Calu3 (cell line): ENCODE data around the gene PLCD1. TPM values are rescaled to one million over a fixed set of nuclear protein-coding genes. Genes with fewer than 3 reads are reported as not detected.
"Not testable (repeated sequence)": the region's sequence is repeated elsewhere in the genome, so short reads cannot be mapped to it uniquely, and the experiment has no call there.

ENCODE experiments used
- BruUV-seq: library from RNA; stranded (reverse); fragments of 400-500 nt; replicated peaks from 2 replicates; lab custom pipeline; 2021; lab: Mats Ljungman, UMichigan
- CTCF ChIA-PET: fragments of 300-600 bp; sonication (Branson Sonifier 250); formaldehyde crosslinking; loops from one replicate; lab custom pipeline; 2022; ENCODE audit warnings: antibody characterized with exemption; lab: Charles Lee
- DNase-seq: peaks from one replicate; pipeline ENCODE4 v3.0.0; 2022
- H3K27ac Mint-ChIP-seq: one replicate; pipeline ENCODE4 v1.8.0; 2022; ENCODE audit warnings: mixed read lengths; ENCODE audit not compliant: unreplicated experiment
- H3K27me3 Mint-ChIP-seq: one replicate; pipeline ENCODE4 v1.8.0; 2022; ENCODE audit warnings: mixed read lengths; ENCODE audit not compliant: unreplicated experiment
- H3K36me3 Mint-ChIP-seq: one replicate; pipeline ENCODE4 v1.8.0; 2022; ENCODE audit warnings: mild to moderate bottlenecking, moderate library complexity, mixed read lengths; ENCODE audit not compliant: insufficient read depth, unreplicated experiment
- H3K4me1 Mint-ChIP-seq: one replicate; pipeline ENCODE4 v1.8.0; 2022; ENCODE audit warnings: mild to moderate bottlenecking, low read depth, mixed read lengths; ENCODE audit not compliant: unreplicated experiment
- H3K4me3 Mint-ChIP-seq: one replicate; pipeline ENCODE4 v1.8.0; 2022; ENCODE audit warnings: mild to moderate bottlenecking, low read depth, moderate library complexity, mixed read lengths; ENCODE audit not compliant: unreplicated experiment
- H3K9me3 Mint-ChIP-seq: one replicate; pipeline ENCODE4 v1.8.0; 2022; ENCODE audit warnings: low read depth, mixed read lengths; ENCODE audit not compliant: unreplicated experiment
- CTCF ChIP-seq: fragments of 200-600 bp; IDR thresholded peaks from one replicate; pipeline ENCODE4 v1.8.0; 2022; ENCODE audit warnings: antibody characterized with exemption; ENCODE audit not compliant: unreplicated experiment
- intact Hi-C: fragments of 100-400 bp; cut with micrococcal nuclease; formaldehyde crosslinking; loops from one replicate; pipeline ENCODE4 v1.10.0; 2022; ENCODE audit not compliant: unreplicated experiment
- total RNA-seq: library from RNA; stranded (reverse); gene quantifications from 2 replicates; pipeline ENCODE4 v1.2.3, GENCODE V29; 2022

PLCD1 gene
- total RNA-seq, 1 experiment from 2014 or later, result 9.8 TPM

DNA sequence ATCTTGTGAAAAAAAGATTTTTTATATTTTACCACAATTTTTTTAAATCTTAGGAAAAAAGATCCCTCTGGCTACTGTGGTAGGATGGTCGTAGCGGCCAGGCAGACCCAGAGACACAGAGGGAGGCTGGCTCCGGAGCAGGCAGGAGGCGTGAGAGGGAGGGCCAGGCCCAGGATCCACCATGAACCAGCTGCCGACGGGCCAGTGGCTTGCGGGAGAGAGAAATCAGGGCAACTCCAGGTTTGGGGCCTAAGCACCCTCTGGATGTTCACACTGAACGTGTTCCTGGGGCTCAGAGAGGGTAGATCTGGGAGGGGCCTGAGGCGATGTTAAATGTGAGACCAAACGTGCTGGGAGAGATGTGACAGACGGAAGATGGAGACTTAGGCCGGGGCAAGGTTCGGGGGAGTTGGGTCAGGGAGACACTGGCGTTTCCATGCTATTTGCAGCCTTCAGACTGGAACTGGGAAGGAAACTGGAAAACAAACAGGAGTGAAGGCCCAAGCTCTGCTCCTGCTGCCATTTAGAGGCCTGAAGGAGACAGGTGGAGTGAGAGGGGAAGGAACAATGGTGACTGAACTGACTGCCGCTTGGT lies 40.4 kb downstream of the PLCD1 start:
- BruUV-seq, result no TSS peak
- DNase-seq, result no peak
- no peaks in the 10 kb centered on the region for H3K27me3 Mint-ChIP-seq
- peaks cover 71% of the 10 kb centered on the region for H3K4me1 Mint-ChIP-seq
- intact Hi-C loops, result no loop called here
- no peak for TF ChIP-seq CTCF
- H3K9me3 Mint-ChIP-seq, result no peaks in the 10 kb centered on the region
- H3K4me3 Mint-ChIP-seq, result no peak overlapping the region
- H3K27ac Mint-ChIP-seq, result peak overlapping the region; percentile 85
- peaks cover 53% of the 10 kb centered on the region for H3K36me3 Mint-ChIP-seq
- CTCF ChIA-PET, result no interaction called here

DNA sequence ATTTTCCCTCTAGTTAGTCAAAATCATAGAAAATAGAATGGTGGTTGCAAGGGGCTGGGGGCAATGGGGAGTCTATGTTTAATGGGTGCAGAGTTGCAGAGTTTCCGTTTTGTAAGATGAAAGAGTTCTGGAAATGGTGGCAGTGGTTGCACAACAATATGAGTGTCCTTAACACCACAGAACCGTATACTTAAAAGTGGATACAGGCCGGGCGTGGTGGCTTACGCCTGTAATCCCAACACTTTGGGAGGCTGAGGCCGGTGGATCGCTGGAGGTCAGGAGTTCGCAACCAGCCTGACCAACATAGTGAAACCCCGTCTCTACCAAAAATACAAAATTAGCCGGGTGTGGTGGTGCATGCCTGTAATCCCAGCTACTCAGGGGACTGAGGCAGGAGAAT lies 41.1 kb downstream of the PLCD1 start:
- intact Hi-C loops, BruUV-seq, CTCF ChIA-PET, DNase-seq, H3K27me3 Mint-ChIP-seq, H3K9me3 Mint-ChIP-seq, H3K4me3 Mint-ChIP-seq: not testable (repeated sequence)
- Mint-ChIP-seq H3K27ac (peak overlapping the region; percentile 57), H3K4me1 (peaks cover 65% of the 10 kb centered on the region), H3K36me3 (peaks cover 50% of the 10 kb centered on the region)

DNA sequence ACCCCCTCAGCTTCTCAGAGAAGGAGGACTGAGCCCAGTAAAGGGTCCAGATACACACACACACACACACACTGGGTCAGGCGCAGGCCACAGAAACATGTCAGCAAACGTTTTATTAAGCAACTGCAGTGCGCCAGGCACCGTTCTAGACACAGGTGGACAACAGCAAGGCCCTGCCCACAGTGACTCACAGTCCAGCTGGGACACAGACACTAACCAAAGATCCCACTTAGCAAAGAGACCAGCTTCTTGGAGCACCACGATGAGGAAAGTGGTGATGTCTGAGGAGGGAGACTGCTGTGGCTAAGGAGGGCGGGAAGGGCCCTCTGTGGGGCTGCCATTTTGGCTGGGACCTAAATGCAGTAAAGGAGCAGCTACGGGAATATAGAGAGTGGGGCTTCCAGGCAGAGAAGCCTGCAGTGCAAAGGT lies 41.7 kb downstream of the PLCD1 start:
- CTCF ChIA-PET, result no interaction called here
- H3K9me3 Mint-ChIP-seq, result no peaks in the 10 kb centered on the region
- intact Hi-C loops, result no loop called here
- H3K36me3 Mint-ChIP-seq, result peaks cover 44% of the 10 kb centered on the region
- peaks cover 59% of the 10 kb centered on the region for H3K4me1 Mint-ChIP-seq
- peak overlapping the region; percentile 57 for H3K27ac Mint-ChIP-seq
- DNase-seq, result no peak
- no peaks in the 10 kb centered on the region for H3K27me3 Mint-ChIP-seq
- no TSS peak for BruUV-seq
- TF ChIP-seq CTCF, result no peak
- H3K4me3 Mint-ChIP-seq, result no peak overlapping the region

DNA sequence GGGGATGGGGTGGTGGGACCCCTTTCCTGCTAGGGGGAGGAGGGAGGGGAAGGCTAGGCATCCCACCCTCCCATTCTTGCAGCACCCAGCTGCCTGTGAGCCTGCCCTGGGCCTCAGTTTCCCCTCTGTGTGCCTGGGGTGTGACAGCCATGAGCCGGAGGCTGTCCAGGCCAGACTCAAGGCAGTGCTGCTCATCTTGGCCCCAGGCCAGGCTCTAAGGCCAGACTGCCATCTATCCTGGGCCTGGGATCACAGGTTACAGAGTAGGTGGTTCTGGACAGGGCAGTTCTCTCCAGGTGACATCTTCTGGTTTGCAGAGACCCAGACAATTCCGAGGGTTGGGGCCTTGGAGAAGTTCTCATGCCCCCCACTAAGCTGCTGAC lies 42.1 kb downstream of the PLCD1 start:
- peak overlapping the region; percentile 57 for H3K27ac Mint-ChIP-seq
- no peak overlapping the region for H3K4me3 Mint-ChIP-seq

More for the DNA sequence above, 42.1 kb downstream of the PLCD1 start:
- intact Hi-C loops, result no loop called here
- Mint-ChIP-seq H3K4me1 (peaks cover 54% of the 10 kb centered on the region), H3K9me3 (no peaks in the 10 kb centered on the region), H3K27me3 (no peaks in the 10 kb centered on the region), H3K36me3 (peaks cover 40% of the 10 kb centered on the region)
- no TSS peak for BruUV-seq
- TF ChIP-seq CTCF, result no peak
- CTCF ChIA-PET, result no interaction called here
- DNase-seq, result no peak
